ENCODE data around the gene GATA1. TPM values are rescaled to one million over a fixed set of nuclear protein-coding genes. Genes with fewer than 3 reads are reported as not detected.

Gene GATA1
- total RNA-seq, 1 donor from 2014 or later, result not detected

DNA sequence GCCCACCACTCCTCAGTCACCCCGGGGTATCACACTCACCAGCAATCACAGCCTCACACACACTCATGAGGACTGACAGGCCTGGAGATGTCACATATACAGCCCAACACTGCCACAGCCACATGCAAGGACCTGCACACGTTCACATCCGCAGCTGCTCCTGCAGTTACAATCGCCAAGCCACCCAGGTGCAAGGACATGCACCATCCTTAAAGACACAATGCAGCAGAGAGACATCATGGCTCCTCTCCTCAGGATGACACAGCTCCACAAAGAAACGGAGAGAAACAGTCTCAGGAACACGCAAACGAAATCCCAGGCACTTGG, 48.0 kb downstream of the GATA1 start:
- H3K36me3 Mint-ChIP-seq (ENCODE audit: low read depth, unreplicated experiment), result peaks cover 3% of the 10 kb centered on the region
- no peak for FAIRE-seq

GRCh38 chrX:48835524-48836329, 49.3 kb downstream of the GATA1 start, which contains the start of gene PCSK1N:
TSS of gene PCSK1N (minus strand) at chrX:48835610. CDS start at chrX:48835532, 78 bp downstream.
- peak within 1 kb of the TSS; percentile 48 for H3K9ac ChIP-seq (ENCODE audit: low read length)
- no peaks in the 10 kb centered on the region for H3K4me1 ChIP-seq (ENCODE audit: insufficient read depth, low read length)
- peaks cover 8% of the 10 kb centered on the region for H3K27me3 ChIP-seq (ENCODE audit: insufficient read depth, low read length)
- H3K4me2 ChIP-seq (ENCODE audit: low read length), result peak within 1 kb of the TSS; percentile 84
- no peaks in the 10 kb centered on the region for H3K36me3 Mint-ChIP-seq (ENCODE audit: low read depth, unreplicated experiment)
- H3K9me3 ChIP-seq (ENCODE audit: insufficient read depth, low read depth, low read length), result no peaks in the 10 kb centered on the region
- H3K4me1 Mint-ChIP-seq (ENCODE audit: low read depth, unreplicated experiment), result no peaks in the 10 kb centered on the region
- H3K36me3 ChIP-seq (ENCODE audit: insufficient read depth, low read length), result no peaks in the 10 kb centered on the region
- H3K27ac Mint-ChIP-seq (ENCODE audit: unreplicated experiment), result peak within 1 kb of the TSS; percentile 62
- DNase-seq (ENCODE audit: low read depth) (no peak), FAIRE-seq (no peak)
- no peak for TF ChIP-seq CTCF (IDR thresholded peaks at IDR 0.05; ENCODE audit: insufficient read depth, low read depth, low read length)
- TF ChIP-seq EZH2 (IDR thresholded peaks at IDR 0.05; ENCODE audit: insufficient read depth, low read length), result no peak
- H3K79me2 ChIP-seq (ENCODE audit: insufficient read depth, low read length), result no peaks in the 10 kb centered on the region
- H3K4me3 ChIP-seq (ENCODE audit: insufficient read depth, low read depth, low read length), result peak within 1 kb of the TSS; percentile 55
- peak within 1 kb of the TSS; percentile 75 for H2AFZ ChIP-seq (ENCODE audit: low read depth, low read length)
- H3K27ac ChIP-seq (ENCODE audit: low read depth, low read length), result no peak within 1 kb of the TSS
- H3K9me3 Mint-ChIP-seq (ENCODE audit: unreplicated experiment), result no peaks in the 10 kb centered on the region
- H4K20me1 ChIP-seq (ENCODE audit: insufficient read depth, low read length), result no peaks in the 10 kb centered on the region
- H3K27me3 Mint-ChIP-seq (ENCODE audit: low read depth, unreplicated experiment), result peaks cover 17% of the 10 kb centered on the region
- H3K4me3 Mint-ChIP-seq (ENCODE audit: unreplicated experiment), result peak within 1 kb of the TSS; percentile 95

More for the DNA sequence above, 48.0 kb downstream of the GATA1 start:
- Mint-ChIP-seq H3K4me3 (ENCODE audit: unreplicated experiment) (peak overlapping the region; percentile 95), H3K4me1 (ENCODE audit: low read depth, unreplicated experiment) (no peaks in the 10 kb centered on the region), H3K27ac (ENCODE audit: unreplicated experiment) (no peak overlapping the region), H3K27me3 (ENCODE audit: low read depth, unreplicated experiment) (peaks cover 24% of the 10 kb centered on the region), H3K9me3 (ENCODE audit: unreplicated experiment) (no peaks in the 10 kb centered on the region)
- Histone ChIP-seq H3K27me3 (ENCODE audit: insufficient read depth, low read length) (peaks cover 8% of the 10 kb centered on the region), H3K79me2 (ENCODE audit: insufficient read depth, low read length) (no peaks in the 10 kb centered on the region), H3K27ac (ENCODE audit: low read depth, low read length) (no peak overlapping the region), H3K36me3 (ENCODE audit: insufficient read depth, low read length) (no peaks in the 10 kb centered on the region), H3K4me2 (ENCODE audit: low read length) (peak overlapping the region; percentile 84), H3K9me3 (ENCODE audit: insufficient read depth, low read depth, low read length) (no peaks in the 10 kb centered on the region), H3K9ac (ENCODE audit: low read length) (peak overlapping the region; percentile 48), H4K20me1 (ENCODE audit: insufficient read depth, low read length) (no peaks in the 10 kb centered on the region), H3K4me1 (ENCODE audit: insufficient read depth, low read length) (no peaks in the 10 kb centered on the region), H3K4me3 (ENCODE audit: insufficient read depth, low read depth, low read length) (peak overlapping the region; percentile 55), H2AFZ (ENCODE audit: low read depth, low read length) (peak overlapping the region; percentile 75)
- TF ChIP-seq CTCF (IDR thresholded peaks at IDR 0.05; ENCODE audit: insufficient read depth, low read depth, low read length) (no peak), EZH2 (IDR thresholded peaks at IDR 0.05; ENCODE audit: insufficient read depth, low read length) (no peak)
- no peak for DNase-seq (ENCODE audit: low read depth)

- H3K9ac ChIP-seq (ENCODE audit: low read length), result no peak overlapping the region
- TF ChIP-seq CTCF (IDR thresholded peaks at IDR 0.05; ENCODE audit: insufficient read depth, low read depth, low read length) (no peak), EZH2 (IDR thresholded peaks at IDR 0.05; ENCODE audit: insufficient read depth, low read length) (no peak)
- H2AFZ ChIP-seq (ENCODE audit: low read depth, low read length), result no peak overlapping the region
- no peaks in the 10 kb centered on the region for H3K9me3 ChIP-seq (ENCODE audit: insufficient read depth, low read depth, low read length)
- H3K36me3 Mint-ChIP-seq (ENCODE audit: low read depth, unreplicated experiment), result no peaks in the 10 kb centered on the region
- no peak overlapping the region for H3K27ac Mint-ChIP-seq (ENCODE audit: unreplicated experiment)
- no peaks in the 10 kb centered on the region for H3K36me3 ChIP-seq (ENCODE audit: insufficient read depth, low read length)
- no peaks in the 10 kb centered on the region for H3K79me2 ChIP-seq (ENCODE audit: insufficient read depth, low read length)
- H3K4me1 ChIP-seq (ENCODE audit: insufficient read depth, low read length), result no peaks in the 10 kb centered on the region
- no peaks in the 10 kb centered on the region for H4K20me1 ChIP-seq (ENCODE audit: insufficient read depth, low read length)
- no peak overlapping the region for H3K4me3 ChIP-seq (ENCODE audit: insufficient read depth, low read depth, low read length)
- H3K4me3 Mint-ChIP-seq (ENCODE audit: unreplicated experiment), result no peak overlapping the region
- no peak overlapping the region for H3K27ac ChIP-seq (ENCODE audit: low read depth, low read length)
- H3K9me3 Mint-ChIP-seq (ENCODE audit: unreplicated experiment), result no peaks in the 10 kb centered on the region
- no peak overlapping the region for H3K4me2 ChIP-seq (ENCODE audit: low read length)
- H3K27me3 ChIP-seq (ENCODE audit: insufficient read depth, low read length), result no peaks in the 10 kb centered on the region
- peaks cover 2% of the 10 kb centered on the region for H3K27me3 Mint-ChIP-seq (ENCODE audit: low read depth, unreplicated experiment)
- H3K4me1 Mint-ChIP-seq (ENCODE audit: low read depth, unreplicated experiment), result no peaks in the 10 kb centered on the region
- DNase-seq (ENCODE audit: low read depth) (no peak), FAIRE-seq (no peak)
Measured at GRCh38 chrX:48839686-48840085, 53.3 kb downstream of the GATA1 start.
